Mesenchymal stem cell (in vitro differentiated cells and primary cell): ENCODE data around the gene BRD7.

ENCODE experiments used
- DNase-seq: peaks from one replicate; pipeline ENCODE4 v3.0.0-alpha.2; 2013
- H2AFZ ChIP-seq: one replicate; pipeline ENCODE4 v1.6.1; 2013; ENCODE audit warnings: low read depth, mild to moderate bottlenecking, control low read depth, inconsistent platforms, low read length, moderate library complexity
- H2AK5ac ChIP-seq: 2 replicates; pipeline ENCODE4 v1.6.1; 2013; ENCODE audit warnings: low read length, moderate library complexity, mild to moderate bottlenecking, inconsistent platforms; ENCODE audit not compliant: severe bottlenecking
- H2BK120ac ChIP-seq: one replicate; pipeline ENCODE4 v1.6.1; 2013; ENCODE audit warnings: low read depth, mild to moderate bottlenecking, inconsistent platforms, low read length, moderate library complexity
- H2BK12ac ChIP-seq, 2 experiments: one replicate each; pipeline ENCODE4 v1.6.1; 2013; ENCODE audit warnings: inconsistent platforms in 2 of 2, low read length in 2 of 2, mild to moderate bottlenecking in 2 of 2, moderate library complexity in 2 of 2, control low read depth in 1 of 2
- H2BK15ac ChIP-seq: one replicate; pipeline ENCODE4 v1.6.1; 2013; ENCODE audit warnings: mild to moderate bottlenecking, low read depth, inconsistent platforms; ENCODE audit not compliant: poor library complexity, severe bottlenecking
- H2BK5ac ChIP-seq: 2 replicates; pipeline ENCODE4 v1.6.1; 2013; ENCODE audit warnings: low read depth, mild to moderate bottlenecking, low read length, control low read depth, inconsistent platforms; ENCODE audit not compliant: poor library complexity, severe bottlenecking
- H3K14ac ChIP-seq, 2 experiments: one replicate each; pipeline ENCODE4 v1.6.1; 2013; ENCODE audit warnings: inconsistent platforms in 2 of 2, low read length in 2 of 2, control low read depth in 1 of 2, mild to moderate bottlenecking in 1 of 2, moderate library complexity in 1 of 2
- H3K18ac ChIP-seq, 2 experiments: one replicate each; pipeline ENCODE4 v1.6.1; 2013; ENCODE audit warnings: inconsistent platforms in 2 of 2, low read length in 2 of 2, control low read depth in 1 of 2, low read depth in 1 of 2, mild to moderate bottlenecking in 1 of 2
- H3K23ac ChIP-seq, 2 experiments: one replicate each; pipeline ENCODE4 v1.6.1; 2013; ENCODE audit warnings: inconsistent platforms in 2 of 2, low read length in 2 of 2, mild to moderate bottlenecking in 2 of 2, moderate library complexity in 2 of 2, control low read depth in 1 of 2
- H3K27ac ChIP-seq: 2 replicates; pipeline ENCODE4 v1.5.1; 2013; ENCODE audit warnings: mild to moderate bottlenecking, moderate library complexity, low read length, control low read depth, inconsistent platforms; ENCODE audit not compliant: poor library complexity, severe bottlenecking
- H3K27me3 ChIP-seq, 2 experiments: 2 replicates each; pipeline versions ENCODE4 v1.6.1 to v1.7.0; 2013; ENCODE audit warnings: low read length in 2 of 2, mild to moderate bottlenecking in 2 of 2, moderate library complexity in 2 of 2, control low read depth in 1 of 2, inconsistent platforms in 1 of 2; ENCODE audit not compliant: control insufficient read depth in 1 of 2, insufficient read depth in 1 of 2
- H3K36me3 ChIP-seq, 2 experiments: 2 replicates each; pipeline versions ENCODE4 v1.6.1 to v1.7.0; 2013; ENCODE audit warnings: low read length in 2 of 2, control low read depth in 1 of 2, inconsistent platforms in 1 of 2, low read depth in 1 of 2, mild to moderate bottlenecking in 1 of 2; ENCODE audit not compliant: insufficient read depth in 2 of 2, control insufficient read depth in 1 of 2
- H3K4ac ChIP-seq, 2 experiments: one replicate each; pipeline ENCODE4 v1.6.1; 2013; ENCODE audit warnings: inconsistent platforms in 2 of 2, low read length in 2 of 2, mild to moderate bottlenecking in 2 of 2, moderate library complexity in 2 of 2, control low read depth in 1 of 2, low read depth in 1 of 2
- H3K4me1 ChIP-seq: 2 replicates; pipeline ENCODE4 v1.6.1; 2013; ENCODE audit warnings: low read depth, low read length, control low read depth; ENCODE audit not compliant: control insufficient read depth, insufficient read depth
- H3K4me2 ChIP-seq: 2 replicates; pipeline ENCODE4 v1.6.1; 2013; ENCODE audit warnings: low read length, mild to moderate bottlenecking, inconsistent platforms; ENCODE audit not compliant: poor library complexity, severe bottlenecking
- H3K4me3 ChIP-seq, 2 experiments: 2 replicates each; pipeline versions ENCODE4 v1.5.1 to v1.7.0; 2013; ENCODE audit warnings: low read length in 2 of 2, mild to moderate bottlenecking in 2 of 2, control low read depth in 1 of 2, low read depth in 1 of 2; ENCODE audit not compliant: insufficient read depth in 1 of 2
- H3K79me1 ChIP-seq: replicated peaks from 2 replicates; pipeline ENCODE4 v1.6.1; 2013; ENCODE audit warnings: mild to moderate bottlenecking, control low read depth, low read length, inconsistent platforms; ENCODE audit not compliant: poor library complexity, severe bottlenecking
- H3K9ac ChIP-seq: 2 replicates; pipeline ENCODE4 v1.7.0; 2013; ENCODE audit warnings: mild to moderate bottlenecking, low read length, moderate library complexity
- H3K9me3 ChIP-seq: 2 replicates; pipeline ENCODE4 v1.7.0; 2013; ENCODE audit warnings: mild to moderate bottlenecking, low read length; ENCODE audit not compliant: control insufficient read depth
- H4K8ac ChIP-seq: one replicate; pipeline ENCODE4 v1.6.1; 2013; ENCODE audit warnings: inconsistent platforms, mild to moderate bottlenecking, low read length, moderate library complexity
- H4K91ac ChIP-seq: one replicate; pipeline ENCODE4 v1.6.1; 2013; ENCODE audit warnings: mild to moderate bottlenecking, low read length, inconsistent platforms
- whole genome bisulfite sequencing: methylation state at CpG from one replicate; pipeline ENCODE4 v1.1.7; 2013; ENCODE audit warnings: mixed read lengths; 5-methylcytosine and 5-hydroxymethylcytosine counted together

Gene BRD7

GRCh38 chr16:50401355-50401754 lies 32.6 kb upstream of the BRD7 start:
- no peak overlapping the region for H4K8ac ChIP-seq
- H3K4ac ChIP-seq = no peak overlapping the region
- H2BK15ac ChIP-seq = no peak overlapping the region
- no peaks in the 10 kb centered on the region for H3K4me1 ChIP-seq
- no peak overlapping the region for H4K91ac ChIP-seq
- 85% methylated on average over 5 of the region's 5 CpGs for WGBS
- no peak overlapping the region for H3K14ac ChIP-seq
- no peak overlapping the region for H3K27ac ChIP-seq
- no peaks in the 10 kb centered on the region for H3K79me1 ChIP-seq
- no peak overlapping the region for H2BK5ac ChIP-seq
- no peaks in the 10 kb centered on the region for H3K36me3 ChIP-seq
- no peak overlapping the region for H3K18ac ChIP-seq
- DNase-seq = no peak
- H2AK5ac ChIP-seq = no peak overlapping the region
- no peak overlapping the region for H3K23ac ChIP-seq
- H3K4me3 ChIP-seq = no peak overlapping the region
- H3K27me3 ChIP-seq = peaks cover 9 to 13% of the 10 kb centered on the region in 2 experiments
- H2AFZ ChIP-seq = no peak overlapping the region
- no peak overlapping the region for H2BK12ac ChIP-seq
- no peaks in the 10 kb centered on the region for H3K9me3 ChIP-seq
- no peak overlapping the region for H3K4me2 ChIP-seq
- no peak overlapping the region for H2BK120ac ChIP-seq
- no peak overlapping the region for H3K9ac ChIP-seq

GRCh38 chr16:50400967-50401348 lies 32.2 kb upstream of the BRD7 start:
- Histone ChIP-seq H3K9me3 (no peaks in the 10 kb centered on the region), H2BK120ac (no peak overlapping the region), H3K23ac (no peak overlapping the region), H2AK5ac (no peak overlapping the region), H3K4ac (no peak overlapping the region), H3K4me3 (no peak overlapping the region), H2BK12ac (no peak overlapping the region), H3K27ac (no peak overlapping the region), H3K79me1 (no peaks in the 10 kb centered on the region), H3K27me3 (peaks cover 9 to 11% of the 10 kb centered on the region in 2 experiments), H2BK15ac (no peak overlapping the region), H3K9ac (no peak overlapping the region), H2AFZ (no peak overlapping the region), H3K18ac (no peak overlapping the region), H3K14ac (no peak overlapping the region), H4K8ac (no peak overlapping the region), H2BK5ac (no peak overlapping the region), H3K36me3 (no peaks in the 10 kb centered on the region), H3K4me2 (no peak overlapping the region), H3K4me1 (no peaks in the 10 kb centered on the region), H4K91ac (no peak overlapping the region)
- DNase-seq = no peak
- 75% methylated on average over 6 of the region's 6 CpGs for WGBS

GRCh38 chr16:50400312-50400966 lies 31.7 kb upstream of the BRD7 start:
- Histone ChIP-seq H3K23ac (no peak overlapping the region), H3K27ac (no peak overlapping the region), H3K79me1 (no peaks in the 10 kb centered on the region), H3K27me3 (peaks cover 9 to 10% of the 10 kb centered on the region in 2 experiments), H2BK120ac (no peak overlapping the region), H3K4me3 (no peak overlapping the region), H2BK5ac (no peak overlapping the region), H3K14ac (no peak overlapping the region), H4K91ac (no peak overlapping the region), H4K8ac (no peak overlapping the region), H2AFZ (no peak overlapping the region), H3K36me3 (no peaks in the 10 kb centered on the region), H2BK12ac (no peak overlapping the region), H3K4me1 (no peaks in the 10 kb centered on the region), H3K4ac (no peak overlapping the region), H2AK5ac (no peak overlapping the region), H3K18ac (no peak overlapping the region), H3K4me2 (no peak overlapping the region), H2BK15ac (no peak overlapping the region), H3K9ac (no peak overlapping the region), H3K9me3 (no peaks in the 10 kb centered on the region)
- 90% methylated on average over 8 of the region's 8 CpGs for WGBS
- DNase-seq = no peak

GRCh38 chr16:50399411-50399810 lies 30.6 kb upstream of the BRD7 start:
- Histone ChIP-seq H2BK15ac (no peak overlapping the region), H2AK5ac (no peak overlapping the region), H3K9ac (no peak overlapping the region), H4K8ac (no peak overlapping the region), H3K79me1 (no peaks in the 10 kb centered on the region), H3K4me1 (no peaks in the 10 kb centered on the region), H2BK120ac (no peak overlapping the region), H3K4ac (no peak overlapping the region), H3K14ac (no peak overlapping the region), H2BK5ac (no peak overlapping the region), H4K91ac (no peak overlapping the region), H2BK12ac (no peak overlapping the region), H3K4me3 (no peak overlapping the region), H3K27me3 (peaks cover 9 to 14% of the 10 kb centered on the region in 2 experiments), H3K4me2 (no peak overlapping the region), H3K9me3 (no peaks in the 10 kb centered on the region), H3K36me3 (no peaks in the 10 kb centered on the region), H3K18ac (no peak overlapping the region), H3K27ac (no peak overlapping the region), H2AFZ (no peak overlapping the region), H3K23ac (no peak overlapping the region)
- DNase-seq = no peak
- 84% methylated on average over 2 of the region's 3 CpGs for WGBS
